ENCODE measurements around the gene PWWP3B.
"Not testable (repeated sequence)": the region's sequence is repeated elsewhere in the genome, so short reads cannot be mapped to it uniquely, and the experiment has no call there.

PWWP3B gene

DNA sequence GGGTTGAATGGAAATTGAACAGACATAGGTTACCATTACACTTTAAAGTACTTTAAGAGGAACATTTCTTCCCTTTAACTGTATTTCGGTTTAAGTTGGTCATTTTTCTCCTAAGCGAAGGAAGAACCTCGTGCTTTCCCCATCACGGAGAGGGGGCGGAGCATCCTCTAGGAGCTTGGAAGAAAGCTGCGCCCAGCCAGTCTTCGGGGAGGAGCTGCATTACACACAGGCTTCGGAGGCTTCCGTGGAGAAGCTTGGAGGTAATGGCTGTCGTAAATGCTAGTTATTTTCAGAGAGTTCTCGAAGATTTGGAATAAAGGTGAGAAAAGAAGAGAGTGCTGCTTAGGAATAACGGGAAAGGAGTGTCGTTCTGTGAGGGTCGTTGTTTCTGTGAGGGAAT lies at the start of gene PWWP3B:
PWWP3B (plus strand) TSS at position 199 of the 400 bp plus-strand sequence. CDS start 37,128 bp downstream, outside the sequence.
- no peak for DNase-seq (ENCODE audit: low spot score)

DNA sequence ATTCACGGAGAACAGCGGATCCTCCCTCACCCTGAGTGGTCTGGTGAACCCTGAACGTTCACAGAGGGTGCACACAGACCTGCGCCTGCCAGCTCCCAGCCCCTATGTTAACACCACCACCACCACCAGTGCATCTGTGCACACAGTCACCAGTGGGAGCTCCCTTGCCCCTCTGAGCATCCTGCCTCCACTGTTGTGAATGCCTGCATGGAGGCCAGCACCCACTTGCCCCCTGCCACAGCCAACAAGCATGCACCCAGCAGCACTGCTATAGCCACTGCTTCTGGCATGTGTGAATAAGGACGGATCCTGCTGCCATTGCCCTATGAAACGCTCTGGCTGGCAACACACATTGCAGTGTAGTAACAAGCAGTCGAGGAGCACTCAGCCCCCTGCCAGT lies 29.1 kb upstream of the PWWP3B start:
- DNase-seq (ENCODE audit: low spot score) = no peak

DNA sequence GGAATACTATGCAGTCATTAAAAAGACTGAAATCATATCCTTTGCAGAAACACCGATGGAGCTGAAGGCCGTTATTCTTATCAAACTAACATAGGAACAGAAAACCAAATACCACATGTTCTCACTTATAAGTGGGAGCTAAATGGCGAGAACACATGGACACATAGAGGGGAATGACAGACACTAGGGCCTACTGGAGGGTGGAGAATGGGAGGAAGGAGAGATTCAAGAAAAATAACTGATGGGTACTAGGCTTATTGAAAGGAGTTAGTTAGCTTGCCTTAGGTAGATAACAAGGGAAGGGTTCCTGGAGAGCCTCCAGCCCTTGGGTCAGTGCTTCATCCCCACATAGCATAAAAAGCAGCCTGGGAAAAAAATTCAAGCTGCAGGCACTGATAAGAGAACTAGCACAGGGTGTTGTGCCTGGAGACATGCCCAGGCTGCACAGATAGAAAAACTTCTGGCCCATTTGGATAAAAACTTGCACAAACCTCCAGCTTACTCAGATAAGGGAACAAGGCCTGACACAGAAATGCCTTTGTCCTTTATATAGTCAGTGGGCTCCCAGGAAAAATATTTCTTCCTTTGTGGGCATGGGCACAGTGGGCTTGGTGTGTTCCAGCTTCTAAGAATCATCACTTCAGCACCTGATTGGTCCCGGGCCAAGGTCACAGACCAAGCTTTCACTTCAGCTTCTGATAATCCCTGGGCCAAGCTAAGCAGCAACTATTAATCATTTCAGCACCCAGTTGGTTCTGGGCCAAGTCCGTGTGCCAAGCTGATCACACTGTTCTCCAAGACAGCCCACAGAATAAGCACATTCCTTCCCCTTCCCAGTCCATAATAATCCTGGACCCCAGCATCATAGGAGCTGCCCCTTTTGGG lies 23.1 kb upstream of the PWWP3B start:
- DNase-seq (ENCODE audit: low spot score) = no peak

DNA sequence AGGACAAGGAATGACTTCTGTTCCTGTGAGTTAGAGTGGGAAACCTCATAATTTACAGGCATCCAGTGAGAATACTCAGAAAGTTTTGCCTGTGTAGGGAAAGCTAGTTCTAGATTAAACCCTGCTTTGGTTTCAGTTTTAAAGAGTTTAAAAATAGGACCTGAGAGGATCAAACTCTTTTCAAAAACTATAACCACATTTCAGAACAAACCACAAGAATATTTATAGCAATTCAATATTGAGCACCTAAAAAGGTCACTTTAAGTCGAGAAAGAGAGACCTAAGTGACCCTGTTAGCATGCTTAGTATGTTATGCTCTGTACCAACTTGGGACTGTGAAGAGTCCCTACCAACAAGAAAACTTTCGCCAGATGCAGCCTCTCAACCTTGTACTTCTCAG lies 17.4 kb upstream of the PWWP3B start:
- no peak for DNase-seq (ENCODE audit: low spot score)

DNA sequence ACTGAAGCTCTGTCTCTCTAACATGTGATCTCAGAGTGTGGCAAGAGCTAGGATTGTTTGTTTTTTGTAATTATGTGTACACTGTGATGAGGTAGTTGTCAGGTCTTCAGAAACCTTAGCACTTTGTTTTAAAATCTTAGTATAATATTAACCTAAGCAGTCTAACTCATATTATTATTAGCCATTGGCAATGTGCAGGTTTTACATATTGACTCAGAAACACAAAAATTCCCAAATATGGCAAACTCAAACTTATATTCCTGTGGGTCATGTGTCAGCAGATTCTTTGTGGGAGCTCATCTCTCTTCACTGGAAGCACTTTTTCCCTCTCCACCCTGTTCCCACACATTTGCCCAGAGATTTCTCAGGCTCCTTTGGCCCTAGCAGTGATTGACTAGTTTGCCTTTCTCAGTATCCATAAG lies 8.2 kb upstream of the PWWP3B start:
- no peak for DNase-seq (ENCODE audit: low spot score)

DNA sequence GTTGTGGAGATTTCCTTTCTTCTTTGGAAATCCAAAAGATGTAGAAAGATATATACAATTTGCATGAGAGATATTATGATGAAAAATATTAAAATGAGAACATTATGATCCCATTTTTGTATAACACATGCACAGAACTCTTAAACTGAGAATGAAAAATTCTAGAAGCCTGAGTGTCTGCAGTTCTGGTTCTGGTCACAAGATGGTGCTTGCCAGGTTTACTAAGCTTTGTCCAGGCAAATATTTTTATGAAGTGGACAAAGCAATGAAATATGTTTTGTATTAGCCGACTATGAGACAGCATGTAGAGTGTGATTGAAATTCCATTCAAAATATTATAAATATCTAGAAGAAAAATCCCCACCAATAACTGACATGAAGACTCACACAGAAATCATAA lies 2.2 kb downstream of the PWWP3B start:
- no peak for DNase-seq (ENCODE audit: low spot score)

DNA sequence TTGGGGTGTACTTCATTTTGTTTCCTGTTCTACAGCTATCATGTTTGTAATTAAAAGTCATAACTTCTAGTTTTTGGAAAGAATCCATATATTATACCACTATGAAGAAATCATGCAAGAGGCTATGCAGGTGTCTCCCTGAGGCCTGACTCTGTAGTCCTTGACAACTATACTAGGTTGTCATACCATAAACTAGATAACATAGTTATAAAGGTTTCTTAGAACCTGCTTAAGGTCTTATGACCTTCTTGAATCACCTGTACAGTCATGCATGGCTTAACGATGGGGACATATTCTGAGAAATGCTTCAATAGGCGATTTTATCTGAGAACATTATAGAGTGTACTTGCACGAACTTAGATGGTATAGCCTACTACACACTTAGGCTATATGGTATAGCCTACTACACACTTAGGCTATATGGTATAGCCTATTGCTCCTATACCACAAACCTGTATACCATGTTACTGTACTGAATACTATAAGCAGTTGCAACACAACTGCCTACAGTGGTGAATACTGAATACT lies 3.3 kb downstream of the PWWP3B start:
- no peak for DNase-seq (ENCODE audit: low spot score)

DNA sequence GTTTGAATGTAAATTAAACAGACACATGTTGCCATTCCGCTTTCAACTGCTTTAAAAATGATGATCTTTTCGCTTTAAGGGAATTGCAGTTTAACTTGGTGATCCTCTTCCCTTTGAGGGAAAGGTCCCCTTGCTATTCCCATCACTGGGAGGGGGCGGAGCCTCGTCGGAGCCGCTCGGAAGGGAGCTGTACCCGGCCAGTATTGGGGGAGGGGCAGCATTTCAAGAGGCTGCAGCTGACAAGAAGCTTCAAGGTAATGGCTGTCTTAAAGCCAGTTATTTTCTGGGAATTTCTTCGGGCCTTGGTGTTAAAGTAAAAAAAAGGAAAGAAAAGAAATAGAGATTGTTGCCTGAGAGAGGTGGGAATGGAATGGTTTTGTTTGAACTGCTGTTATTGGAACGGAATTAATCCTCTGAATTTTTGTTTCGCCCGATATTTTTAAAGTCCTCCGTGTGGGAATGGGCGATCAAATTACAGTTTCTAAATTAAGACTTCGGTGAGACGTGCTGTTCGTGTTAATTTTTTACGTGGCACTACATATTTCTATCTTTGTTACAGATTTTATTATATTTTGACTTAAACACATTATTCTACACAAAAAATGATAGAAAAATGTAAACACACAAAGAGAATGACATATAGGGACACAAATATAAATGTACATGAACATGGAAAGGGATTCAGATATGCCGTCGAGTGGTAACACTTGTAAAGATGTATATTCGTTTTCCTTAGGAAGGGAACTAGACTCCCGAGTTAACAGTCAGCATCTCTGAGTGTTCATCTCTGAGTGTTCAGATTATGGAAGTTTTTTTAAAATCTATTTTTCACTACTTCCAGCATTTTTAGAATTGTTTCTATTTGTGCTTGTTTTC lies 9.2 kb downstream of the PWWP3B start:
- no peak for DNase-seq (ENCODE audit: low spot score)

DNA sequence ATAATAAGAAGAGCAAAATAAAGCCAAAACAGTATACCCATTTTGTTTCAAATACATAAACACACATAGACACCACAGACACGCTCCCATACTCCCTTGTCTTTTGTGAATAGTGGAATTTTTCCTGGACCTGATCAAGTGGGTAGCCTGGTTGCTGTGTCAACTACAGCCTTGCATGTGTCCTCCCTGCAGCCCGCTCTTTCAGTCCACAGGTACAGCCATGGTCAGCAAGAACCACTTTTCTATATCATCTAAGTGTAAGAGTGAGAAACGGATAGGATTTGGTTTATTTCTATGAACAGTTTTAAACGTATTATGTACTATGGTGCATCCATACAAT lies 9.8 kb downstream of the PWWP3B start:
- no peak for DNase-seq (ENCODE audit: low spot score)

DNA sequence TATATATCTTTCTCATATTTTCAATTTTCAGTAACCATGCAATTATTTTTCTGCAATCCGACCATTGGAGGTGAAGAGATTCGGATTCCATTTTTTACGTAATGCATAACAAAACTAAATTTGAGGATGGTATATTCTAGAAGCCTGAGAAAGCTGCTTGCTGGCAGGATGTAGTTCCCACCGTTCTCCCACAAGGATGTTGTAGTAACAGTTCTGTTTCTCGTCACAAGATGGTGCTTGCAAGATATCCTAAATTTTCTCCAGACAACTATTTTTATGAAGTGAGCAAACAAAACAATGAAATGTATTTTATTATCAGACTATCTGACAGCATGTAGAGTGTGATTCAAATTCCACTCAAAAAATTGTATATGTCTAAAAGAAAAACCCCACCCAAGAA lies 10.7 kb downstream of the PWWP3B start:
- no peak for DNase-seq (ENCODE audit: low spot score)

DNA sequence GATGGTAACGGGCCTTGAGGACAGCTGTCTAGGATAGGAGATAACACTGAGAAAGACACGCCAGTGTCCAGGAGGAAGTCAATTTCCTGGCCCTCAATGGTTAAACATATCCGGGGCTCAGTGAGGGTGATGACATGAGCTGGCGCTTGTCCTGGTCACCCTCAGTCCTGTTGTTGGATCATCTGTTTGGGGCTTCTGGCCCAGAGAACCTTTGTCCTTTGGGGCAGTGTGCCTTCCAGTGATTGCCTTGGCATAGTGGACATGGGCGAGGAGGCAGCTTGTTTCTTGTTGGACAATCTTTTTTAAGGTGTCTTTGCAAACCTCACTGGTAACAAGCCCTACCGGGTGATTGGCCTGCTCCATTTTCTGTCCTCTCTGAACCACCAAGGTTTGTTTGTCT lies 15.6 kb downstream of the PWWP3B start:
- not testable (repeated sequence) for DNase-seq (ENCODE audit: low spot score)

DNA sequence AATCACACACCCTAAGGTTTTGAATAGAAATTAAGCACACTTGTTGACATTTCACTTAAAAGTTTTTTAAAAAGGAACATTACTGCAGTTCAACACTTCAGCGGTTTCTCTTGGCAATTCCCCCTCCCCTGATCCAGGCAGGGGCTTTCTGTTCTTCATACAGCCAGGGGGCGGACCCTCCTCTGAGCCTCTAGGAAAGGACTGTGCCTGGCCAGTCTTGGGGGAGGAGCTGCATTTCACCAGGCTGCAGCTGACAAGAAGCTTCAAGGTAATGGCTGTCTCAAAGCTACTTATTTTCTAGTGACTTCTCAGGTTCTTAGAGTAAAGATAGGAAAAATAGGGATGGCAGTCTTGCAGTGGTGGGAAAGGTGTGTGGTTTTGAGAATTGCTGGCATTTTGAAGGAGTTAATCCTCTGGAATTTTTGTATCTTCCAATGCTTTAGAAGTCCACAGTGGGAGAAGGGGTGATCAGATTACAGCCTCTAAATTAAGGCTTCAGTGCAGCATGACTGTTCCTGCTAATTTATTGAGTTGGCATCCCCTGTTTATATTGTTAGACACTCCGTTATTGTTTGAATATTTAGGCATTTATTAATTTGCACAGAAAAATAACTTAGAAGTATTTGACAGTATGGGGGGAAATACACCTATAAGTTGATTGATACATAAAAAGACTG lies 33.5 kb downstream of the PWWP3B start:
- no peak for DNase-seq (ENCODE audit: low spot score)

DNA sequence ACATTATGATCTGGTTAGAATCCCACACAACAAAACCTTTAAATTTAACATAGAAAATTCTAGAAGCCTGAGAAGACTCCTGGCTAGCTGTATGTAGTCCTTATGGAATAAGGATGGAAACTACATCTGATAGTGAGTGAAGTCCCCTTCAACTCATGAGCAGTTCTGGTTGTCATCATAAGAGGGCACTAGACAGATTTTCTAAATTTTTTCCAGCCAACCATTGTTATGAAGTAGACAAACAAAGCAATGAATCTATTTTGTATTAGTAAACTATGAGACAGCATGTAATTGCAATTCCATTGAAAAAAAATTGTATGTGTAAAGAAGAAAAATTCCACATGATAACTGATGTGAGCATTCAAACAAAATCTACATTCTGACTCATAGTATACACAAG lies 35.2 kb downstream of the PWWP3B start:
- no peak for DNase-seq (ENCODE audit: low spot score)

DNA sequence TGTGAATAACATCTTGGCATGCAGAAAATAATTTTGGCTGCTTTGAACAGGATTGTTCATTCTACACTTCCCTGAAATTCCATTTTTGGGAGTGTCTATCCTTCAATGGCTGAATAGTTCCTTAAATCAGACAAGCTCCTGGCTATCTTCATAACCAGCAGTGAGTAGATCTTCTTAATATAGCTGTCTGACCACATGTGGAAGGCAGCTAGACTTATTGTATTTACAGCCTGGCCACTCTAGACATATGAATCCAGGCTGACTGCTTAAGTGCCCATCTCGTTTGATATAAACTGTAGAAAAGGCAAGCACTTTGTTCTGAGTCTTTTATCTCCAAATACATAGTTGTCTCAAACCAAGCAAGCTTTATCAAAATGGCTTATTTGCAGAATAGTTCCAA lies 40.0 kb downstream of the PWWP3B start:
- no peak for DNase-seq (ENCODE audit: low spot score)

Data from activated CD4-positive, alpha-beta T cell treated with anti-CD3 and anti-CD28 coated beads, Interleukin-2, Interleukin-4, amounts not matched to agents 100 ng/mL and 50 ng/mL, durations not matched to agents 16 hours and 8 hours (primary cell).